ENCODE data around the gene PMM2. TPM values are rescaled to one million over a fixed set of nuclear protein-coding genes. Genes with fewer than 3 reads are reported as not detected.

PMM2 gene
- total RNA-seq, 1 donor from 2014 or later: 26.5 TPM

DNA sequence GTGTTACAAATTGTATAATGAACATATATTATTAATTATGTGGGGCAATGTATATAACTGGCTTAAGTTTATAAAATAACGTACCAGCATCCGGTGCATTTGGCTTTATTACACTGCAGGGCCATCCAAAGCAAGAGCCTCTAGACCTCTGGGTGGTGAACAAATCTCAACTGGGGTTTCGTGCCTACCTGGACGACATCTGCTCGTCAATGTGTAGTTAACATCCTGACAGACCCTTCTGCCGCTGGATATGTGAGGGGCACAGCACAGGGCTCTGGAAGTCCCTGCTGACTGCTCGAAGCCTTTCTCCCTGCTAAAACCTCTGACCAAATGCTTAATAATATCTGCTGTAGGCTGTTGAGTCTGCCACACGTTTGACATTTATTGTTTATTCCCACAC, 2.5 kb upstream of the PMM2 start:
- no peak overlapping the region for H3K4me3 Mint-ChIP-seq (ENCODE audit: low read depth)
- no peak for DNase-seq (ENCODE audit: low spot score, unreplicated experiment)

DNA sequence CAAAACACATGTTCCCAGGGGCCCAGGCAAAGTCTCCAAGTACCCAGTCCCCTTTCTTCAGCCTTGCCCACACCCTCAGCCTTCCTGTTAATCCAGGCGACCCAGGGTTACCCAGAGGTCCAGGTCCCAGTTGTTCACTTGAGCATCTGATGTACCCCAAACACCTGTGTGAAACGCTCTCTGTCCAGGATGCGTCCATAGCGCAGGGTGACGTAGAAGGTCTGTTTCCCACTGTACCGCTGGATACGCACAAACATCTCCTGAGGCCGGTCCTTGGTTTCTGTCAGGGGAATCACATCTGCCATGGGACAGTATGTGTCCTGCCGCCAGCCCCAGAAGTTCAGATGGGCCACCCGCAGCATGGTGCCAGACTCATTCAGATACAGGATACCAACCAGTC, 1.8 kb upstream of the PMM2 start:
- H3K27ac Mint-ChIP-seq: no peak overlapping the region
- no peaks in the 10 kb centered on the region for H3K27me3 Mint-ChIP-seq
- H3K36me3 Mint-ChIP-seq (ENCODE audit: insufficient read depth): no peaks in the 10 kb centered on the region
- peak overlapping the region; percentile 94 for H3K4me3 Mint-ChIP-seq (ENCODE audit: low read depth)
- DNase-seq (ENCODE audit: low spot score, unreplicated experiment): no peak
- H3K9me3 Mint-ChIP-seq (ENCODE audit: low read depth): no peaks in the 10 kb centered on the region
- TF ChIP-seq, protein P1, sequence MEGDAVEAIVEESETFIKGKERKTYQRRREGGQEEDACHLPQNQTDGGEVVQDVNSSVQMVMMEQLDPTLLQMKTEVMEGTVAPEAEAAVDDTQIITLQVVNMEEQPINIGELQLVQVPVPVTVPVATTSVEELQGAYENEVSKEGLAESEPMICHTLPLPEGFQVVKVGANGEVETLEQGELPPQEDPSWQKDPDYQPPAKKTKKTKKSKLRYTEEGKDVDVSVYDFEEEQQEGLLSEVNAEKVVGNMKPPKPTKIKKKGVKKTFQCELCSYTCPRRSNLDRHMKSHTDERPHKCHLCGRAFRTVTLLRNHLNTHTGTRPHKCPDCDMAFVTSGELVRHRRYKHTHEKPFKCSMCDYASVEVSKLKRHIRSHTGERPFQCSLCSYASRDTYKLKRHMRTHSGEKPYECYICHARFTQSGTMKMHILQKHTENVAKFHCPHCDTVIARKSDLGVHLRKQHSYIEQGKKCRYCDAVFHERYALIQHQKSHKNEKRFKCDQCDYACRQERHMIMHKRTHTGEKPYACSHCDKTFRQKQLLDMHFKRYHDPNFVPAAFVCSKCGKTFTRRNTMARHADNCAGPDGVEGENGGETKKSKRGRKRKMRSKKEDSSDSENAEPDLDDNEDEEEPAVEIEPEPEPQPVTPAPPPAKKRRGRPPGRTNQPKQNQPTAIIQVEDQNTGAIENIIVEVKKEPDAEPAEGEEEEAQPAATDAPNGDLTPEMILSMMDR (IDR thresholded peaks at IDR 0.05; ENCODE audit: unreplicated experiment): no peak
- H3K4me1 Mint-ChIP-seq (ENCODE audit: low read depth): peaks cover 12% of the 10 kb centered on the region

More for the DNA sequence above, 2.5 kb upstream of the PMM2 start:
- peaks cover 12% of the 10 kb centered on the region for H3K4me1 Mint-ChIP-seq (ENCODE audit: low read depth)
- TF ChIP-seq, protein P1 (IDR thresholded peaks at IDR 0.05; ENCODE audit: unreplicated experiment): no peak
- H3K9me3 Mint-ChIP-seq (ENCODE audit: low read depth): no peaks in the 10 kb centered on the region
- no peak overlapping the region for H3K27ac Mint-ChIP-seq
- H3K27me3 Mint-ChIP-seq: no peaks in the 10 kb centered on the region
- H3K36me3 Mint-ChIP-seq (ENCODE audit: insufficient read depth): no peaks in the 10 kb centered on the region

DNA sequence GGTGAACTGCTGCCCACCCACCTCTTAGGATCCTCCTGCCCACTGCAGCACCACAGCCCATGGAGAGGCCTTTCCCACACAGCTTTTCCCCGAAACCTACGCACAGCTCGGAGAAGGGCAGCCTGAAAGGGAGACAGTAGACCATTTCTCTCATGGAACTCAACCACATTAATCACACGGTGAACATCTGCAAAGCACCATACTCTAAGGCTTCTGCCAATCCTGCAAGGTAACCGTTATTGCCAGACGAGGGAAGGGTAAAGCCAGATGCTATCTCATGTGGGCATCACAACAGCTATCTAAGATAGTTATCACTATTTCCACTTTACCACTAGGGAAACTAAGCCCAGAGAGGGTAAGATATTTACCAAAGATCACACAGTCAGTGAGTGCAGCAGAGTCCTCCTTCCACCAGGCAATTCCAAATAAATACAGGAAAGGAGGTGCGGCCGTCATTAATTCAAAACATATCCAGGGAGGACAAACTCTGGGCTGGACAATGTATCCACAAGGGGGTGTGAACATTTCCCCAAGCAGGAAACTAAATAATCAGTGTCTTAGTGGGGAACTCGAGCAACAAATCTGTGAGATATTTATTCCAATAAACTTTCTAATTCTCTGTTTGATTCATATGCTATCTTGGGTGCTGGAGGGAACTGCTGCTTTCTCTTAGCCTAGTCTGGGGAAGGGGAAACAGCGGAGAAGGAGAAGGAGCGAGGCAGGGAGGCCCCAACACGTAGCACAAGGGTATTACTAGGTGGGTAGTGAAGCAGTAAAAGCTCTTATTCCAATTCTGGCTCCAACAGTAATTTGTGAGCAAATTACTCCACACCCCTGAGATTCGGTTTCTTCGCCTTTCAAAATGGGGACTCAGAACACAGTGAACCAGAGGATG, 923 bp upstream of the PMM2 start:
- H3K4me1 Mint-ChIP-seq (ENCODE audit: low read depth): peaks cover 12% of the 10 kb centered on the region
- H3K4me3 Mint-ChIP-seq (ENCODE audit: low read depth): peak overlapping the region; percentile 94
- H3K27me3 Mint-ChIP-seq: no peaks in the 10 kb centered on the region
- H3K36me3 Mint-ChIP-seq (ENCODE audit: insufficient read depth): no peaks in the 10 kb centered on the region
- DNase-seq (ENCODE audit: low spot score, unreplicated experiment): no peak
- H3K27ac Mint-ChIP-seq: peak overlapping the region; percentile 94
- H3K9me3 Mint-ChIP-seq (ENCODE audit: low read depth): no peaks in the 10 kb centered on the region
- TF ChIP-seq, protein P1 (IDR thresholded peaks at IDR 0.05; ENCODE audit: unreplicated experiment): no peak

DNA sequence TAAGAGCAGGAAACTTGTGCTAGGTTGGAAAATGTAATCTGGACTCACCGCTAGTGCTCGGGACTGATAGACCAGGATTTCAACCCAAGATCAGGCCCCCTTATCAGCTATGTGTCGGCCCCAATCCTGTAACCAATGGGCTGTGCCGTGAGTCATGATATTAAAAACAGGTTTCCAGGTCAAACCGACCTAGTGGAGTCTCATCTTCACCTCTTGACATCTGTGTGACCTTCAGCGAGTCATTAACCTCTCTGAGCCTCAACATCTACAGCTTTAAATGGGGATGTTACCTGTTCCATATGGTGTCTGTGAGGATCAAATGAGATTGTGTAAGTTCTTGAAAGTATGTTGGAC, 512 bp downstream of the PMM2 start:
- Mint-ChIP-seq H3K4me1 (ENCODE audit: low read depth) (peaks cover 12% of the 10 kb centered on the region), H3K36me3 (ENCODE audit: insufficient read depth) (peaks cover 5% of the 10 kb centered on the region), H3K27me3 (no peaks in the 10 kb centered on the region), H3K4me3 (ENCODE audit: low read depth) (peak overlapping the region; percentile 94), H3K27ac (peak overlapping the region; percentile 94), H3K9me3 (ENCODE audit: low read depth) (no peaks in the 10 kb centered on the region)
- TF ChIP-seq, protein P1 (IDR thresholded peaks at IDR 0.05; ENCODE audit: unreplicated experiment): no peak
- no peak for DNase-seq (ENCODE audit: low spot score, unreplicated experiment)

DNA sequence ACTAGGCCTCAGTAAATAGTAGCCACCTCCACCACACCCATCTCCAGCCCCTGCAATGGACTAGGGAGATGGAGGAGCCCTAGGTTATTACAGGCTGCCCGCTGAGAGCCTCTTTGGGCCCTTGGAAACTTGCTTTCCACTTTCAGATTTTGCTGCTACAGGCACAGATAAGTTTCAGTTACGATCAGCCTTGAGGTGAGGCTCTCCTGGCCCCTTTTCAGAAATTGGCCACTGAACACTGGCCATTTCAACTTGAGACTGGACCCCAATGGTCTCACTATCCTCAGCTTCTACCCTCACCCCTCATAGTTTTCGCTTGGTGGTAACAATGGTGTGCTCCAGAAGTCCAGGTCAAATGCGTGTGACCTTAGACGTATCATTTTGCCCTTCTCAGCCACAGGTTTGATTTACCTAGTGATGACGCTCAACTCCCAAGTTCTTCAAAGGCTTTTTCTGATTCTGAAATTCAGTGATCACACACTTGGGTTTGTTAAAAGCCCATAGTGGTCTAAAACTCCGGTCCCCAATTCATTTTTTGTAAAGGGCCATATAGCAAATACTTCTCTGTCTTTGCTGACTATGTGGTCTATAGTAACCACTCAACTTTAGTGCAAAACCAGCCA, 1.0 kb downstream of the PMM2 start:
- DNase-seq (ENCODE audit: low spot score, unreplicated experiment): no peak
- Mint-ChIP-seq H3K36me3 (ENCODE audit: insufficient read depth) (peaks cover 7% of the 10 kb centered on the region), H3K4me1 (ENCODE audit: low read depth) (peaks cover 12% of the 10 kb centered on the region), H3K9me3 (ENCODE audit: low read depth) (no peaks in the 10 kb centered on the region), H3K27me3 (no peaks in the 10 kb centered on the region), H3K4me3 (ENCODE audit: low read depth) (peak overlapping the region; percentile 94), H3K27ac (peak overlapping the region; percentile 89)
- TF ChIP-seq, protein P1 (IDR thresholded peaks at IDR 0.05; ENCODE audit: unreplicated experiment): no peak
